ENCODE data around the gene LIMK1.

- TF ChIP-seq POLR2AphosphoS5 (IDR thresholded peaks at IDR 0.05; ENCODE audit: low read depth, low read length) (no peak), TAF1 (IDR thresholded peaks at IDR 0.05; ENCODE audit: borderline replicate concordance, low read depth, low read length) (no peak), POLR2A (IDR thresholded peaks at IDR 0.05; ENCODE audit: low read depth, low read length) (no peak)
These were observed 15.4 kb downstream of the LIMK1 start for GRCh38 chr7:74099031-74099430.
